HG02884 (cell line): ENCODE results near the gene CYP4X1.
"Not testable (repeated sequence)": the region's sequence is repeated elsewhere in the genome, so short reads cannot be mapped to it uniquely, and the experiment has no call there.

Experiments used
- ATAC-seq: cut with Tn5 transposase; IDR thresholded peaks from one replicate; pipeline ENCODE4 v1.9.1; 2021; ENCODE audit warnings: mild to moderate bottlenecking, moderate library complexity; ENCODE audit not compliant: unreplicated experiment

The CYP4X1 gene

GRCh38 chr1:47023268-47024140 is at the start of gene CYP4X1:
Gene CYP4X1 (plus strand): TSS chr1:47023669. CDS start chr1:47023818, 149 bp downstream.
- ATAC-seq = no peak

GRCh38 chr1:46983166-46983829 is 40.2 kb upstream of the CYP4X1 start:
- ATAC-seq = no peak

GRCh38 chr1:46983830-46984586 is 39.5 kb upstream of the CYP4X1 start:
- no peak for ATAC-seq

- not testable (repeated sequence) for ATAC-seq
Observed at GRCh38 chr1:46990541-46990940, 32.9 kb upstream of the CYP4X1 start.

GRCh38 chr1:46991083-46991923 is 32.2 kb upstream of the CYP4X1 start:
- no peak for ATAC-seq

- no peak for ATAC-seq
Observed at GRCh38 chr1:46996659-46997281, 26.7 kb upstream of the CYP4X1 start.

GRCh38 chr1:47002211-47002610 is 21.3 kb upstream of the CYP4X1 start:
- no peak for ATAC-seq

GRCh38 chr1:47003896-47004403 is 19.5 kb upstream of the CYP4X1 start:
- no peak for ATAC-seq

GRCh38 chr1:47006437-47006836 is 17.0 kb upstream of the CYP4X1 start:
- not testable (repeated sequence) for ATAC-seq

- no peak for ATAC-seq
Observed at GRCh38 chr1:47013293-47013692, 10.2 kb upstream of the CYP4X1 start.

- no peak for ATAC-seq
Observed at GRCh38 chr1:47021070-47021469, 2.4 kb upstream of the CYP4X1 start.

- ATAC-seq = no peak
Observed at GRCh38 chr1:47024141-47024801, 802 bp downstream of the CYP4X1 start.

- ATAC-seq = no peak
Observed at GRCh38 chr1:47030170-47030805, 6.8 kb downstream of the CYP4X1 start.

GRCh38 chr1:47031059-47031458 is 7.6 kb downstream of the CYP4X1 start:
- ATAC-seq = no peak

GRCh38 chr1:47031585-47031984 is 8.1 kb downstream of the CYP4X1 start:
- no peak for ATAC-seq

- no peak for ATAC-seq
Observed at GRCh38 chr1:47036764-47037163, 13.3 kb downstream of the CYP4X1 start.

- no peak for ATAC-seq
Observed at GRCh38 chr1:47059376-47059775, 35.9 kb downstream of the CYP4X1 start.

- ATAC-seq = no peak
Observed at GRCh38 chr1:47067097-47067594, 43.7 kb downstream of the CYP4X1 start, which contains the start of gene CYP4Z1. Gene CYP4Z1 (plus strand): TSS chr1:47067231. CDS start chr1:47067491, 260 bp downstream.
